Measurements from ENCODE around the gene CTNNBL1.

DNA sequence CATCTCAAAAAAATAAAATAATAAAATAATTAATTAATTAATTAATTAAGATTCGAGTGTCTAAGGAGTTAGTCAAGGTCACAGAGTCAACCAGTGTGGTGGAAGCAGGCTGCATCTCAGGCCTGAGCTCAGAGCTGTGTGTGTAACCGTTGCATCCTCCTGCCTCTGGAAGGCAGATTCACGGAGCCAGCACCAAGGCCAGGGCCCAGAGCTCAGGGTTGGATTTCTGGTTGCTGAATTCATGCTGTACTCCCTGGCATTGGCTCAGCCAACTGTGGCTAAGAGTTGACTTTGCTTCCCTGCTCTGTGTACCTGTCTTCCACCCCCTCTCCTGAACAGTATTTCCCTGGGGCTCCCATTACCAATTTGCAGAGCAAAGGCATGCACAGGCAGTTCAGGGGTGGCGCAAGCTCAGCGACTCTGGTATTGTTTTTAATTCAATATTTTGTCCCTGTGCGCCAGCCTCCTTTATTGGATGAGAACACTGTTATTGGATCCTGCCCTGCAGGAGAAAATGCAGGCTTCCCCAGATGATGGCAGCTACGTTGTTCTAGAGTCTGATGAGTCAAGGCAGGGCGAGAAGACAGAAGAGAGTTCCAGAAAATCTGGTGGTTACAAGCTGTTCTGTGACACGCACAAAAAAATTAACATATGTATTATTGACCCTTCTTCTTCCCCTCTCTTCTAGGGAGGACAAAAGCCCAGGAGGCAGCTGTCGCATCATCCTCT, 12.3 kb upstream of the CTNNBL1 start:
- TF ChIP-seq, protein P1, sequence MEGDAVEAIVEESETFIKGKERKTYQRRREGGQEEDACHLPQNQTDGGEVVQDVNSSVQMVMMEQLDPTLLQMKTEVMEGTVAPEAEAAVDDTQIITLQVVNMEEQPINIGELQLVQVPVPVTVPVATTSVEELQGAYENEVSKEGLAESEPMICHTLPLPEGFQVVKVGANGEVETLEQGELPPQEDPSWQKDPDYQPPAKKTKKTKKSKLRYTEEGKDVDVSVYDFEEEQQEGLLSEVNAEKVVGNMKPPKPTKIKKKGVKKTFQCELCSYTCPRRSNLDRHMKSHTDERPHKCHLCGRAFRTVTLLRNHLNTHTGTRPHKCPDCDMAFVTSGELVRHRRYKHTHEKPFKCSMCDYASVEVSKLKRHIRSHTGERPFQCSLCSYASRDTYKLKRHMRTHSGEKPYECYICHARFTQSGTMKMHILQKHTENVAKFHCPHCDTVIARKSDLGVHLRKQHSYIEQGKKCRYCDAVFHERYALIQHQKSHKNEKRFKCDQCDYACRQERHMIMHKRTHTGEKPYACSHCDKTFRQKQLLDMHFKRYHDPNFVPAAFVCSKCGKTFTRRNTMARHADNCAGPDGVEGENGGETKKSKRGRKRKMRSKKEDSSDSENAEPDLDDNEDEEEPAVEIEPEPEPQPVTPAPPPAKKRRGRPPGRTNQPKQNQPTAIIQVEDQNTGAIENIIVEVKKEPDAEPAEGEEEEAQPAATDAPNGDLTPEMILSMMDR (IDR thresholded peaks at IDR 0.05) = no peak
- TF ChIP-seq POLR2A (IDR thresholded peaks at IDR 0.05) = no peak

Measured in testis (tissue), 2 donors.